Middle frontal gyrus (tissue), 1 donor: ENCODE measurements around the gene HSPB3.
"Not testable (repeated sequence)": the region's sequence is repeated elsewhere in the genome, so short reads cannot be mapped to it uniquely, and the experiment has no call there.

Experiments
- DNase-seq: peaks from one replicate; pipeline ENCODE4 v3.0.0-alpha.2; 2015; ENCODE audit warnings: low spot score; ENCODE audit errors: extremely low spot score

The HSPB3 gene

GRCh38 chr5:54457094-54457862 lies 1.8 kb downstream of the HSPB3 start:
- DNase-seq: no peak

- DNase-seq: no peak
Observed at GRCh38 chr5:54458221-54458620, 2.7 kb downstream of the HSPB3 start.

- no peak for DNase-seq
Observed at GRCh38 chr5:54460181-54460919, 4.9 kb downstream of the HSPB3 start.

- no peak for DNase-seq
Observed at GRCh38 chr5:54462281-54462680, 6.8 kb downstream of the HSPB3 start.

- DNase-seq: no peak
Observed at GRCh38 chr5:54463713-54464112, 8.2 kb downstream of the HSPB3 start.

GRCh38 chr5:54469622-54470021 lies 14.1 kb downstream of the HSPB3 start:
- DNase-seq: no peak

GRCh38 chr5:54470128-54470527 lies 14.6 kb downstream of the HSPB3 start:
- no peak for DNase-seq

GRCh38 chr5:54470677-54471076 lies 15.2 kb downstream of the HSPB3 start:
- DNase-seq: no peak

- no peak for DNase-seq
Observed at GRCh38 chr5:54471398-54471797, 15.9 kb downstream of the HSPB3 start.

- no peak for DNase-seq
Observed at GRCh38 chr5:54476682-54477081, 21.2 kb downstream of the HSPB3 start.

- DNase-seq: no peak
Observed at GRCh38 chr5:54477941-54478478, 22.5 kb downstream of the HSPB3 start.

- no peak for DNase-seq
Observed at GRCh38 chr5:54480296-54480695, 24.8 kb downstream of the HSPB3 start.

- no peak for DNase-seq
Observed at GRCh38 chr5:54484219-54484894, 28.9 kb downstream of the HSPB3 start.

- DNase-seq: not testable (repeated sequence)
Observed at GRCh38 chr5:54485659-54486058, 30.2 kb downstream of the HSPB3 start.

- not testable (repeated sequence) for DNase-seq
Observed at GRCh38 chr5:54489648-54489979, 34.1 kb downstream of the HSPB3 start.

- no peak for DNase-seq
Observed at GRCh38 chr5:54491326-54491725, 35.8 kb downstream of the HSPB3 start.

- DNase-seq: no peak
Observed at GRCh38 chr5:54492178-54492577, 36.7 kb downstream of the HSPB3 start.

- no peak for DNase-seq
Observed at GRCh38 chr5:54495027-54495426, 39.5 kb downstream of the HSPB3 start.
